H7 (cell line): ENCODE measurements around the gene POLL. TPM values are rescaled to one million over a fixed set of nuclear protein-coding genes. Genes with fewer than 3 reads are reported as not detected.
A peak's percentile ranks its signal among the peaks of the same experiment; 100 is the strongest.
"Not testable (repeated sequence)": the region's sequence is repeated elsewhere in the genome, so short reads cannot be mapped to it uniquely, and the experiment has no call there.

Source experiments
- DNase-seq: peaks from one replicate; pipeline ENCODE4 v3.0.0; 2012
- H3K27me3 ChIP-seq: 2 replicates; pipeline ENCODE4 v1.6.0; 2011; ENCODE audit warnings: mild to moderate bottlenecking, low read length; ENCODE audit not compliant: control insufficient read depth, insufficient read depth
- H3K36me3 ChIP-seq: replicated peaks from 2 replicates; pipeline ENCODE4 v1.5.1; 2011; ENCODE audit warnings: low read length; ENCODE audit not compliant: control insufficient read depth, insufficient read depth
- H3K4me3 ChIP-seq: 2 replicates; pipeline ENCODE4 v1.5.1; 2011; ENCODE audit warnings: low read depth, mild to moderate bottlenecking, control low read depth, low read length, moderate library complexity; ENCODE audit not compliant: insufficient read depth
- total RNA-seq: library from RNA; depleted of rRNA; stranded (reverse); fragments of >200 nt; shearing (Covaris generic); gene quantifications from 2 replicates; pipeline ENCODE4 v1.2.3, GENCODE V29; 2014

Gene POLL
- total RNA-seq, 1 experiment from 2014 or later = 25.0 TPM

DNA sequence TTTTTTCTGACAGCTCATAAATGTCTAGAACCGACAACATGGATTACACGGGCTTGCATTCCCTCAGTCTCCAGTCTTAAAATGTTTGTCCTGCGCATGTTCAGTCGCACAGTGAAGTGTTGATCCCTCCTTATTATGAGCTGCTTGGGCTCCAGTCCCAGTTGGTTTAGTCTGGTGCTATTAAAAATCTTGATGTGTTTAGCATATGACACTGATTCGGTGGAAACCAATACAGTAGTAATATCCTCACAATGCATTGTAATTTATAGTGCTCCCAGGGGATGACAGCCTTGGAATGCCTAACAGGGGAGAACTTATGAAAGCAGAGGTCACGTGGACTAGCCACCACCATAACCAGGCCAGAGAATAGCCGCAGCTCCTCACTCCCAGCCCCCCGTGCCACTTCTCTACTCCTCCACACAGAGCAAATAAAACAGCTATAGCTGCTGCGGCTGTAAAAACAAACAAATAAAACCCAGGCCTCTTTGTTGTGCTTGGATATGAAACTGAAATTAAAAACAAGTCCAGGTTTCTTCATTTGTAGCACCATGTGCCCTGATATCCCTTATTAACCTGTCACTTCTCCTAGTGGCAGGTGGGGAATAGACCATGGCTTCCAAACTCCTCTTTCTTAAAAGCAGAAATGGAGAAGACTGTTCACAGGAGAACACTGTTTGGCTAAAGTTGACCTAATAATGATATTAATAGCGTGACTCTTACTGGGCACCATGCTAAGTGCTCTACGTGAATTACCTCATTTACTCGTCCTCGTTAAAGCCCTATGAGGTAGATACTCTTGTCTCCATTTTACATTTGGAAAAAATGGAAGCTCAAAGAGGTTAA is 7.8 kb upstream of the POLL start:
- H3K4me3 ChIP-seq = no peak overlapping the region
- no peak for DNase-seq
- no peaks in the 10 kb centered on the region for H3K36me3 ChIP-seq
- no peaks in the 10 kb centered on the region for H3K27me3 ChIP-seq

- not testable (repeated sequence) for DNase-seq, H3K4me3 ChIP-seq, H3K27me3 ChIP-seq, H3K36me3 ChIP-seq
These were observed 5.3 kb upstream of the POLL start for GRCh38 chr10:101593331-101593730.

GRCh38 chr10:101588879-101589278 is 822 bp upstream of the POLL start:
- DNase-seq = peak; percentile 29
- Histone ChIP-seq H3K36me3 (peaks cover 4% of the 10 kb centered on the region), H3K27me3 (no peaks in the 10 kb centered on the region), H3K4me3 (peak overlapping the region; percentile 95; the same call in 1 of the 2 replicates)

GRCh38 chr10:101585841-101586240 is 2.2 kb downstream of the POLL start:
- Histone ChIP-seq H3K27me3 (no peaks in the 10 kb centered on the region), H3K36me3 (peaks cover 9% of the 10 kb centered on the region), H3K4me3 (no peak overlapping the region)
- no peak for DNase-seq

- Histone ChIP-seq H3K36me3 (peaks cover 16% of the 10 kb centered on the region), H3K4me3 (no peak overlapping the region), H3K27me3 (no peaks in the 10 kb centered on the region)
- DNase-seq = peak; percentile 76
These were observed 7.3 kb downstream of the POLL start for GRCh38 chr10:101580486-101581399.

DNA sequence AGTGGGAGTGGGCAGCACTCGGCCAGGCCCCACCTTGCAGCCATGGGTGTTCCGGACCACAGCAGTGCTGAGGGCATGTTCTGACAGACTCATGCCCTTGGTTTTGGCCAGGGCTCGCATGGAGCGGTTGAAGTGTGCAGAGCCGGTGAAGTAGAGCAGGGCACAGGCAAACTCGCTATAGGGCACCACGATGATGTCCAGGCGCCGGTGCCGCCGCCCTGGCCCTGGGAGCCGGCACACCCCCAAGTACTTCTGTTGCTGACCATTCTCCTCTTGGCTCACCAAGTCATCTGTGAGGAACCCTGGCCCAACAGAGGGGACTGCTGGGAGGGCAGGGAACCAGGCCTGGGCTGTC is 8.6 kb downstream of the POLL start:
- DNase-seq = no peak
- H3K4me3 ChIP-seq = no peak overlapping the region
- peaks cover 12% of the 10 kb centered on the region for H3K36me3 ChIP-seq
- no peaks in the 10 kb centered on the region for H3K27me3 ChIP-seq

GRCh38 chr10:101578803-101579515 is 9.1 kb downstream of the POLL start:
- H3K27me3 ChIP-seq = no peaks in the 10 kb centered on the region
- peaks cover 12% of the 10 kb centered on the region for H3K36me3 ChIP-seq
- H3K4me3 ChIP-seq = no peak overlapping the region
- no peak for DNase-seq

- DNase-seq = no peak
- Histone ChIP-seq H3K27me3 (no peaks in the 10 kb centered on the region), H3K4me3 (no peak overlapping the region), H3K36me3 (peaks cover 9% of the 10 kb centered on the region)
These were observed 9.9 kb downstream of the POLL start for GRCh38 chr10:101578192-101578591.

- Histone ChIP-seq H3K36me3 (peaks cover 6% of the 10 kb centered on the region), H3K4me3 (no peak overlapping the region), H3K27me3 (peaks cover 5% of the 10 kb centered on the region)
- DNase-seq = no peak
These were observed 10.8 kb downstream of the POLL start for GRCh38 chr10:101577121-101577871.

DNA sequence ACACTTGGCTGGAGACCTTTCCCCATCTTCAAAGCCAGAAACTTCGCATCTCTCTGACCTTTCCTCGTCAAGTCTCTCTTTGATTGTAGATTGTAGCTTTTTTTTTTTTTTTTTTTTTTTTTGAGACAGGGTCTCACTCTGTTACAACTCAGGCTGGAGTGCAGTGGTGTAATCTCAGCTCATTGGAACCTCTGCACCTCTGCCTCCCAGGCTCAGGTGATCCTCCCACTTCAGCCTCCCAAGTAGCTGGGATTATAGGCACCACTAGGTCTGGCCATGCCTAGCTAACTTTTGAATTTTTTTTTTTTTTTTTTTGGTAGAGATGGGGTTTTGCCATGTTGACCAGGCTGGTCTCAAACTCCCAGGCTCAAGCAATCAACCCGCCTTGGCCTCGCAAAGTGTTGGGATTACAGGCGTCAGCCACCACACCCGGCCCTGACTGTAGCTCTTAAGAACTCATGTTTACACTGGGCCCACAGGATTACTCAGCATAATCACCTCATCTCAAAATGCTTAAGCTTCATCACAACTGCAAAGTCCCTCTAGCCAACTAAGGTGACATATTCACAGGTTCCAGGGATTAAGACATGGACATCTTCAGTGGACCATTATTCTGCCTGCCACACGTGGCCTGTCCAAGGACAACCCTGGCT is 11.7 kb downstream of the POLL start:
- no peak overlapping the region for H3K4me3 ChIP-seq
- H3K27me3 ChIP-seq = peaks cover 10% of the 10 kb centered on the region
- no peak for DNase-seq
- peaks cover 6% of the 10 kb centered on the region for H3K36me3 ChIP-seq

DNA sequence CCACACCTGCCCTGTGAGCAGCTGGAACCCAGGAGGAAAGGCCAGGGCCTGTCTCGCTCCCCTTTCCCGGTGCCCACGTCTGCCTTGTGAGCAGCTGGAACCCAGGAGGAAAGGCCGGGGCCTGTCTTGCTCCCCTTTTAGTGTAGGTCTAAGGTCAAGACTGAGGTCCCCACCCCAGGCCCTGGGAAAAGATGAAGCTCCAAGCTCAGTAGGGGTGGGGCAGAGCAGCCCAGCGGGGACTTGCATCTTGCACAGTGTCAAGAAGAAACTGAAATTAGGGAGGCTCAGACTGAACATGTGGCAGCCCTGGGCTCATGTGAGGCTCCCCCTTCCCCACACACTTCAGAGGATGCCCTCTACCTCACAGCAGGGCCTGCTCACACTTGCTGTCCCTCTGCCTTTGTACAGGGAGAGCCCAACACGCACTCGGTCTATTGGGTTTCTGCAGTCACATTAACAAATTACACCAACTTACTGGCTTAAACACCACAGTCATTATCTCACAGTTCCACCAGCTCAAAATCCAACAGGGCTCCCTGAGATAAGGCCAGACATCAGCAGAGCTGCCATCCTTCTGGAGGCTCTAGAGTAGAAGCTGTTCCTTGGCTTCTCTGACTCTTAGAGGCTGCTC is 12.4 kb downstream of the POLL start:
- H3K4me3 ChIP-seq = no peak overlapping the region
- peak; percentile 46 for DNase-seq

DNA sequence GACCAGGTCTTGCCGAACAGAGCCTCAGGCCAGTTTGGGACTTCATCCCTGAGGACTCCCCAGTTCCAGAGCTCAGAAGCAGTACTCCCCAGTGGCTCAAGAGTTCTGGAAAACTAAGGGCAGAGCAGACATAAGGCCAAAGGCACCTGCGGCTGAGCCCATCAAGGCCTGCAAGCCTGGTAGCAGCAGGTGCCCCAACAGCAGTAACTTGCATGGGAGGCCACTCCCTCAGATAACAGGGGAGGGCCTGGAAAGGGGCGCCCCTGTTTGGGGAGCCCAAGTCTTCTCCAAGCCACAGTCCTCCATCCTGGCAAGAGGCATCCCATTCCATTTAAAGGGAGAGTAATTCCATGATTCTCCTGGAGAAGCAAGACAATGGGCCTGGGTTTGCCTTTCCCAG is 13.0 kb downstream of the POLL start:
- Histone ChIP-seq H3K27me3 (peaks cover 19% of the 10 kb centered on the region), H3K4me3 (no peak overlapping the region), H3K36me3 (peaks cover 5% of the 10 kb centered on the region)
- peak; percentile 65 for DNase-seq

More for the DNA sequence above, 12.4 kb downstream of the POLL start:
- peaks cover 6% of the 10 kb centered on the region for H3K36me3 ChIP-seq
- H3K27me3 ChIP-seq = peaks cover 16% of the 10 kb centered on the region
